ENCODE results near the gene TP53TG5. TPM values are rescaled to one million over a fixed set of nuclear protein-coding genes. Genes with fewer than 3 reads are reported as not detected.

TP53TG5 gene
- total and polyA plus RNA-seq, 2 donors (not counting 1 experiment from before 2014, with no cell fraction given), result 0.14 TPM; not detected in 1

DNA sequence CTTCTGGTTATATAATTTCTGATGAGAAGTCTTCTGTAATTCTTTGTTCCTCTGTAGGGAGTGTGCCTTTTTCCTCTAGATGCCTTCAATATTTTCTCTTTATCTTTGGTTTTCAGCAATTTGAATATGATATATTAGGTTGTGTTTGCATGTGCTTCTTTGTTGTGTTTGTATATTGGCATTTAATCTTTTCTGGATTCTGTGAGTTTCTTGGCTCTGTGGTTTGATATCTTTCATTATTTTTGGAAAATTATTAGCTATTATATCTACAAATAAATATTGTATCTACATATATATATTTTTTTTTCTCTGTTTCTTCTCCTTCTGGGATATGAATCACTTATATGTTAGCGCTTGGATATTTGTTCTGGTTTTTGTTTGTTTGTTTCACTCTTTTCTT is 20.9 kb upstream of the TP53TG5 start:
- no peaks in the 10 kb centered on the region for H3K36me3 ChIP-seq (ENCODE audit: control insufficient read depth, insufficient read depth, low read length)
- H3K4me2 ChIP-seq (ENCODE audit: extremely low read depth, insufficient read depth, low read length), result no peak overlapping the region
- TF ChIP-seq, protein P1, sequence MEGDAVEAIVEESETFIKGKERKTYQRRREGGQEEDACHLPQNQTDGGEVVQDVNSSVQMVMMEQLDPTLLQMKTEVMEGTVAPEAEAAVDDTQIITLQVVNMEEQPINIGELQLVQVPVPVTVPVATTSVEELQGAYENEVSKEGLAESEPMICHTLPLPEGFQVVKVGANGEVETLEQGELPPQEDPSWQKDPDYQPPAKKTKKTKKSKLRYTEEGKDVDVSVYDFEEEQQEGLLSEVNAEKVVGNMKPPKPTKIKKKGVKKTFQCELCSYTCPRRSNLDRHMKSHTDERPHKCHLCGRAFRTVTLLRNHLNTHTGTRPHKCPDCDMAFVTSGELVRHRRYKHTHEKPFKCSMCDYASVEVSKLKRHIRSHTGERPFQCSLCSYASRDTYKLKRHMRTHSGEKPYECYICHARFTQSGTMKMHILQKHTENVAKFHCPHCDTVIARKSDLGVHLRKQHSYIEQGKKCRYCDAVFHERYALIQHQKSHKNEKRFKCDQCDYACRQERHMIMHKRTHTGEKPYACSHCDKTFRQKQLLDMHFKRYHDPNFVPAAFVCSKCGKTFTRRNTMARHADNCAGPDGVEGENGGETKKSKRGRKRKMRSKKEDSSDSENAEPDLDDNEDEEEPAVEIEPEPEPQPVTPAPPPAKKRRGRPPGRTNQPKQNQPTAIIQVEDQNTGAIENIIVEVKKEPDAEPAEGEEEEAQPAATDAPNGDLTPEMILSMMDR (conservative IDR thresholded peaks at IDR 0.05 in 1 of 2, IDR thresholded peaks at IDR 0.05 in 1 of 2; ENCODE audit: low read depth in 1 of 2, low read length in 2 of 2), result no peak
- TF ChIP-seq EZH2 (IDR thresholded peaks at IDR 0.05; ENCODE audit: low read length, missing control alignments), result no peak
- H3K4me3 ChIP-seq (replicated peaks in 1 of 4; ENCODE audit: control extremely low read depth in 1 of 4, insufficient read depth in 1 of 4, low read depth in 3 of 4, low read length in 4 of 4), result no peak overlapping the region
- no peaks in the 10 kb centered on the region for H3K79me2 ChIP-seq (ENCODE audit: control insufficient read depth, insufficient read depth, low read length)
- DNase-seq (ENCODE audit: low read depth in 2 of 2), result no peak
- H3K27me3 ChIP-seq (ENCODE audit: control insufficient read depth, insufficient read depth, low read length), result no peaks in the 10 kb centered on the region
- H3K4me1 ChIP-seq (ENCODE audit: control insufficient read depth, extremely low read depth, insufficient read depth, low read length), result no peaks in the 10 kb centered on the region
- no peak overlapping the region for H2AFZ ChIP-seq (ENCODE audit: low read length)
- no peak overlapping the region for H3K27ac ChIP-seq (ENCODE audit: insufficient read depth, low read length)
- H3K9me3 ChIP-seq (ENCODE audit: control insufficient read depth, insufficient read depth, low read depth, low read length), result no peaks in the 10 kb centered on the region
- H4K20me1 ChIP-seq (ENCODE audit: control insufficient read depth, extremely low read depth, insufficient read depth, low read length), result no peaks in the 10 kb centered on the region
- H3K9ac ChIP-seq (ENCODE audit: insufficient read depth, low read length), result no peak overlapping the region

DNA sequence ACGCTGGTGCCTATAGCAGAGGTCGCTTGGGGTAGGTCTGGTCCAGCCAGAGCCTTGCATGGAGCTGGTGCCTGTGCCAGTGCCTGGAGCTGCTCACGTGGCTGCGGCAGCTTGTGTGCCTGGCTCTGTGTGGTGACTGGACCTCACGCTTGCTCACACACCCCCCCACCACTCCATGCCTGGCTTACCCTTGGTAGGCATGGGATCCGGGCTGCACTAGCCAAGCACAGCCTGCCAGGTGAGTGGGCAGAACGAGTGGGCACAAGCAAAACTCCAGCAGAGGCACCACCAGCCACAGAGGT is 16.9 kb upstream of the TP53TG5 start:
- no peaks in the 10 kb centered on the region for H3K79me2 ChIP-seq (ENCODE audit: control insufficient read depth, insufficient read depth, low read length)
- H3K4me3 ChIP-seq (replicated peaks in 1 of 4; ENCODE audit: control extremely low read depth in 1 of 4, insufficient read depth in 1 of 4, low read depth in 3 of 4, low read length in 4 of 4), result no peak overlapping the region
- no peak overlapping the region for H3K9ac ChIP-seq (ENCODE audit: insufficient read depth, low read length)
- no peaks in the 10 kb centered on the region for H3K9me3 ChIP-seq (ENCODE audit: control insufficient read depth, insufficient read depth, low read depth, low read length)
- no peak for DNase-seq (ENCODE audit: low read depth in 2 of 2)
- H2AFZ ChIP-seq (ENCODE audit: low read length), result no peak overlapping the region
- TF ChIP-seq, protein P1 (conservative IDR thresholded peaks at IDR 0.05 in 1 of 2, IDR thresholded peaks at IDR 0.05 in 1 of 2; ENCODE audit: low read depth in 1 of 2, low read length in 2 of 2), result no peak
- TF ChIP-seq EZH2 (IDR thresholded peaks at IDR 0.05; ENCODE audit: low read length, missing control alignments), result no peak
- H3K36me3 ChIP-seq (ENCODE audit: control insufficient read depth, insufficient read depth, low read length), result no peaks in the 10 kb centered on the region
- H3K27ac ChIP-seq (ENCODE audit: insufficient read depth, low read length), result no peak overlapping the region
- H3K4me2 ChIP-seq (ENCODE audit: extremely low read depth, insufficient read depth, low read length), result no peak overlapping the region
- H3K27me3 ChIP-seq (ENCODE audit: control insufficient read depth, insufficient read depth, low read length), result no peaks in the 10 kb centered on the region
- H4K20me1 ChIP-seq (ENCODE audit: control insufficient read depth, extremely low read depth, insufficient read depth, low read length), result no peaks in the 10 kb centered on the region
- no peaks in the 10 kb centered on the region for H3K4me1 ChIP-seq (ENCODE audit: control insufficient read depth, extremely low read depth, insufficient read depth, low read length)

GRCh38 chr20:45394221-45395113 is 16.3 kb upstream of the TP53TG5 start:
- no peak for DNase-seq (ENCODE audit: low read depth in 2 of 2)
- H3K27me3 ChIP-seq (ENCODE audit: control insufficient read depth, insufficient read depth, low read length), result no peaks in the 10 kb centered on the region
- no peak overlapping the region for H3K9ac ChIP-seq (ENCODE audit: insufficient read depth, low read length)
- H3K36me3 ChIP-seq (ENCODE audit: control insufficient read depth, insufficient read depth, low read length), result no peaks in the 10 kb centered on the region
- no peak overlapping the region for H3K4me2 ChIP-seq (ENCODE audit: extremely low read depth, insufficient read depth, low read length)
- H4K20me1 ChIP-seq (ENCODE audit: control insufficient read depth, extremely low read depth, insufficient read depth, low read length), result no peaks in the 10 kb centered on the region
- no peak overlapping the region for H3K4me3 ChIP-seq (replicated peaks in 1 of 4; ENCODE audit: control extremely low read depth in 1 of 4, insufficient read depth in 1 of 4, low read depth in 3 of 4, low read length in 4 of 4)
- H3K27ac ChIP-seq (ENCODE audit: insufficient read depth, low read length), result no peak overlapping the region
- no peaks in the 10 kb centered on the region for H3K4me1 ChIP-seq (ENCODE audit: control insufficient read depth, extremely low read depth, insufficient read depth, low read length)
- no peaks in the 10 kb centered on the region for H3K9me3 ChIP-seq (ENCODE audit: control insufficient read depth, insufficient read depth, low read depth, low read length)
- H2AFZ ChIP-seq (ENCODE audit: low read length), result no peak overlapping the region
- H3K79me2 ChIP-seq (ENCODE audit: control insufficient read depth, insufficient read depth, low read length), result no peaks in the 10 kb centered on the region
- no peak for TF ChIP-seq EZH2 (IDR thresholded peaks at IDR 0.05; ENCODE audit: low read length, missing control alignments)
- TF ChIP-seq, protein P1 (conservative IDR thresholded peaks at IDR 0.05 in 1 of 2, IDR thresholded peaks at IDR 0.05 in 1 of 2; ENCODE audit: low read depth in 1 of 2, low read length in 2 of 2), result no peak

Measured in fibroblast of lung (primary cell).